ENCODE results near the gene BPIFB4. TPM values are rescaled to one million over a fixed set of nuclear protein-coding genes. Genes with fewer than 3 reads are reported as not detected.

Gene BPIFB4
- total RNA-seq, 1 donor from 2014 or later = not detected

GRCh38 chr20:33124261-33124660 is 44.8 kb downstream of the BPIFB4 start:
- Histone ChIP-seq H3K36me3 (no peaks in the 10 kb centered on the region), H3K4me1 (no peaks in the 10 kb centered on the region), H3K27ac (no peak overlapping the region), H3K9me3 (no peaks in the 10 kb centered on the region), H3K27me3 (no peaks in the 10 kb centered on the region), H3K4me3 (no peak overlapping the region)
- intact Hi-C loops (cut with DNase I) = no loop called here
- TF ChIP-seq, protein P1, sequence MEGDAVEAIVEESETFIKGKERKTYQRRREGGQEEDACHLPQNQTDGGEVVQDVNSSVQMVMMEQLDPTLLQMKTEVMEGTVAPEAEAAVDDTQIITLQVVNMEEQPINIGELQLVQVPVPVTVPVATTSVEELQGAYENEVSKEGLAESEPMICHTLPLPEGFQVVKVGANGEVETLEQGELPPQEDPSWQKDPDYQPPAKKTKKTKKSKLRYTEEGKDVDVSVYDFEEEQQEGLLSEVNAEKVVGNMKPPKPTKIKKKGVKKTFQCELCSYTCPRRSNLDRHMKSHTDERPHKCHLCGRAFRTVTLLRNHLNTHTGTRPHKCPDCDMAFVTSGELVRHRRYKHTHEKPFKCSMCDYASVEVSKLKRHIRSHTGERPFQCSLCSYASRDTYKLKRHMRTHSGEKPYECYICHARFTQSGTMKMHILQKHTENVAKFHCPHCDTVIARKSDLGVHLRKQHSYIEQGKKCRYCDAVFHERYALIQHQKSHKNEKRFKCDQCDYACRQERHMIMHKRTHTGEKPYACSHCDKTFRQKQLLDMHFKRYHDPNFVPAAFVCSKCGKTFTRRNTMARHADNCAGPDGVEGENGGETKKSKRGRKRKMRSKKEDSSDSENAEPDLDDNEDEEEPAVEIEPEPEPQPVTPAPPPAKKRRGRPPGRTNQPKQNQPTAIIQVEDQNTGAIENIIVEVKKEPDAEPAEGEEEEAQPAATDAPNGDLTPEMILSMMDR (IDR thresholded peaks at IDR 0.05) = no peak
- DNase-seq (ENCODE audit: low spot score in 2 of 2) = no peak

- intact Hi-C loops (cut with DNase I) = no loop called here
- no peak for DNase-seq (ENCODE audit: low spot score in 2 of 2)
- Histone ChIP-seq H3K4me3 (no peak overlapping the region), H3K4me1 (no peaks in the 10 kb centered on the region), H3K36me3 (no peaks in the 10 kb centered on the region), H3K9me3 (no peaks in the 10 kb centered on the region), H3K27ac (no peak overlapping the region), H3K27me3 (no peaks in the 10 kb centered on the region)
- TF ChIP-seq, protein P1 (IDR thresholded peaks at IDR 0.05) = no peak
These were observed 45.6 kb downstream of the BPIFB4 start for GRCh38 chr20:33124994-33125393.

- Histone ChIP-seq H3K36me3 (no peaks in the 10 kb centered on the region), H3K4me1 (no peaks in the 10 kb centered on the region), H3K27ac (no peak overlapping the region), H3K27me3 (no peaks in the 10 kb centered on the region), H3K9me3 (no peaks in the 10 kb centered on the region), H3K4me3 (no peak overlapping the region)
- TF ChIP-seq, protein P1 (IDR thresholded peaks at IDR 0.05) = no peak
- intact Hi-C loops (cut with DNase I) = no loop called here
- no peak for DNase-seq (ENCODE audit: low spot score in 2 of 2)
These were observed 46.5 kb downstream of the BPIFB4 start for GRCh38 chr20:33125983-33126382.

DNA sequence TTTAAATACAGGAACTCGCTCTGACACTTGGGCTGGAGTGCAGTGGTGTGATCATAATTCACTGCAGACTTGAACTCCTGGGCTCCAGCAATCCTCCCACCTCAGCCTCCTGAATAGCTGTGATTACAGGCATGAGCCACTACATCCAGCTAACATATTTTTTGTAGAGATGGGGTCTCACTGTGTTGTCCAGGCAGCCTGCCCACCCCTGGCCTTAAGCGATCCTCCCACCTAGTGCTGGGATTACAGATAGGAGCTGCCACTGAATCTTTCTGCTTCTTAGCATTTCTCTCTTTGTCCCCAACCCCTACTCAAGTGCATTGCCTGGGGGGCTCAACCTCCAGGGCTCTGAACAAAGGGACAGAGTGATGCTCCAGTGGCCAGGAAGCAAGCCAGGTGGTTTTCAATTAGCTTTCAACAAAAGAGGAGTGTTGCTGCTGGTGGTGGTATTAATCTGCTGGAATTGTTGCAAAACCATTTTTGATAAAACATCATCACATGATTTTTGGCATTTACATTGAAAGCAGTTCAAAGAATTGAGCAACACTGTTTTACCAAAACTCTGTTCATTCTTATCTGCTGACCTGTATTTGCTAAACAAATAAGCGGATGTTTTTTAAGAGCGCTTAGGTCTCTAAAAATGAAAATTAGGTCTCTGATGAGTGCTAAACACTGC is 48.1 kb downstream of the BPIFB4 start:
- DNase-seq (ENCODE audit: low spot score in 2 of 2) = no peak
- H3K9me3 ChIP-seq = no peaks in the 10 kb centered on the region
- intact Hi-C loops (cut with DNase I) = no loop called here
- TF ChIP-seq, protein P1 (IDR thresholded peaks at IDR 0.05) = no peak
- no peak overlapping the region for H3K27ac ChIP-seq
- H3K27me3 ChIP-seq = no peaks in the 10 kb centered on the region
- no peak overlapping the region for H3K4me3 ChIP-seq
- no peaks in the 10 kb centered on the region for H3K36me3 ChIP-seq
- no peaks in the 10 kb centered on the region for H3K4me1 ChIP-seq

DNA sequence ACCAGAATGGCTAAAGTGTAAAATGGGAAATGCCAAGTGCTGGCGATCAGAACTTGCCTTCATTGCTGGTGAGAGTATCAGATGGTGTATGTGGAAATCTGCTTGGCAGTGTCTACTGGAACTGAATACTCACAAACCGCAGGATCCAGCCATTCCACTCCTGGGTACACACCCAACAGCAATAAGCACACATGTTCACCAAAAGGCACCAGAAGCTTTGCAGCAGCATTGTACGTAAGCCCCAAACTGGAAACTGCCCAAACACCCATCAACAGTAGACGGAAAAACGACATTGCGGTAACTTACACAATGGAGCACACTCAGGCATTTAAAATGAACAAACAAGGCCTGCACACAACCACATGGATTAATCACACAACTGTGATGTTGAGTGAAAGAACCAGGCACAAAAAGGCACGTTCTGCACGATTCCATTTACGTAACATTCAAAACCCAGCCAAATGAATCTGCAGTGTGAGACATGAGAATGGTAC is 51.2 kb downstream of the BPIFB4 start:
- intact Hi-C loops (cut with DNase I) = no loop called here
- Histone ChIP-seq H3K9me3 (no peaks in the 10 kb centered on the region), H3K27ac (no peak overlapping the region), H3K36me3 (no peaks in the 10 kb centered on the region), H3K4me3 (no peak overlapping the region), H3K27me3 (no peaks in the 10 kb centered on the region), H3K4me1 (no peaks in the 10 kb centered on the region)
- TF ChIP-seq, protein P1 (IDR thresholded peaks at IDR 0.05) = no peak
- no peak for DNase-seq (ENCODE audit: low spot score in 2 of 2)
